HCT116 (cell line): ENCODE data around the gene ACER3. TPM values are rescaled to one million over a fixed set of nuclear protein-coding genes. Genes with fewer than 3 reads are reported as not detected.

ENCODE experiments used
- ATAC-seq: fragments of 200-7000 bp; cut with Tn5 transposase; 2 replicates; pipeline ENCODE4 v1.9.1; 2020; ENCODE audit warnings: mild to moderate bottlenecking, moderate library complexity
- BruUV-seq: library from RNA; stranded (reverse); fragments of 400-500 nt; replicated peaks from 2 replicates; lab custom pipeline; 2021; lab: Mats Ljungman, UMichigan
- CTCF ChIA-PET: fragments of 300-600 bp; sonication (Branson Sonifier 250); formaldehyde crosslinking; loops from one replicate; lab custom pipeline; 2021; ENCODE audit warnings: antibody characterized with exemption; lab: Charles Lee
- POLR2A ChIA-PET: fragments of 300-600, 350-600 bp; sonication (Branson Sonifier 250); formaldehyde crosslinking; loops from one replicate; lab custom pipeline; 2021; ENCODE audit warnings: antibody characterized with exemption; lab: Charles Lee
- RAD21 ChIA-PET, 2 experiments: fragments of 300-600 bp; sonication (Branson Sonifier 250); formaldehyde crosslinking; loops; one replicate each; lab custom pipeline; 2023; ENCODE audit warnings: low total read pairs in 2 of 2; ENCODE audit not compliant: uncharacterized antibody in 2 of 2, unreplicated experiment in 2 of 2, low non-redundant PET in 1 of 2; lab: Charles Lee
- DNase-seq: peaks from one replicate; pipeline ENCODE4 v3.0.0-alpha.2; 2010; ENCODE audit warnings: low read depth, low spot score
- H2AFZ ChIP-seq: fragments of 200-600 bp; shearing (Covaris generic), sonication (generic); 2 replicates; pipeline ENCODE4 v1.6.1; 2017; ENCODE audit warnings: low read depth, mixed run types, mixed read lengths, antibody characterized with exemption, low read length; ENCODE audit not compliant: poor library complexity, severe bottlenecking
- H3K27ac ChIP-seq: 2 replicates; pipeline ENCODE4 v1.5.1; 2012; ENCODE audit warnings: low read depth, low read length
- H3K27me3 ChIP-seq: fragments of 200-600 bp; sonication (generic); 2 replicates; pipeline ENCODE4 v1.6.1; 2016; ENCODE audit warnings: mixed run types, low read length, mixed read lengths; ENCODE audit not compliant: insufficient read depth
- H3K36me3 ChIP-seq, 2 experiments: fragments of 200-500 bp in 1 of 2; fragments of 200-600 bp in 1 of 2; sonication (Bioruptor generic) in 1 of 2; sonication (generic) in 1 of 2; 2 replicates each; pipeline versions ENCODE4 v1.5.1 to v1.6.1; 2014 to 2016; ENCODE audit warnings: low read length in 2 of 2, inconsistent platforms in 1 of 2, mixed read lengths in 1 of 2, mixed run types in 1 of 2; ENCODE audit not compliant: insufficient read depth in 2 of 2, control insufficient read depth in 1 of 2
- H3K4me1 ChIP-seq, 2 experiments: fragments of 200-600 bp in 1 of 2; sonication (generic) in 1 of 2; 2 replicates each; pipeline versions ENCODE4 v1.5.1 to v1.6.1; 2012 to 2017; ENCODE audit warnings: low read length in 2 of 2, inconsistent platforms in 1 of 2, mild to moderate bottlenecking in 1 of 2, mixed read lengths in 1 of 2, mixed run types in 1 of 2, moderate library complexity in 1 of 2; ENCODE audit not compliant: insufficient read depth in 2 of 2, control insufficient read depth in 1 of 2
- H3K4me2 ChIP-seq: fragments of 200-600 bp; sonication (generic); 2 replicates; pipeline ENCODE4 v1.6.1; 2017; ENCODE audit warnings: mixed run types, low read length, mixed read lengths
- H3K4me3 ChIP-seq, 2 experiments: fragments of 200-600 bp in 1 of 2; sonication (generic) in 1 of 2; replicated peaks in 1 of 2; 2 replicates each; pipeline ENCODE4 v1.5.1; 2011 to 2016; ENCODE audit warnings: low read length in 2 of 2, control low read depth in 1 of 2, low read depth in 1 of 2, mild to moderate bottlenecking in 1 of 2, mixed read lengths in 1 of 2, mixed run types in 1 of 2
- H3K79me2 ChIP-seq: fragments of 200-600 bp; sonication (generic); 2 replicates; pipeline ENCODE4 v1.6.1; 2017; ENCODE audit warnings: mild to moderate bottlenecking, mixed run types, low read length, moderate library complexity, mixed read lengths; ENCODE audit not compliant: insufficient read depth
- H3K9ac ChIP-seq: fragments of 200-600 bp; sonication (generic); 2 replicates; pipeline ENCODE4 v1.6.1; 2016; ENCODE audit warnings: low read length, mixed read lengths
- H3K9me2 ChIP-seq: fragments of 200-600 bp; sonication (generic), shearing (Covaris generic); 2 replicates; pipeline ENCODE4 v1.6.1; 2017; ENCODE audit warnings: mixed run types, mild to moderate bottlenecking, moderate library complexity; ENCODE audit not compliant: insufficient read depth
- H3K9me3 ChIP-seq, 2 experiments: fragments of 200-500 bp in 1 of 2; fragments of 200-600 bp in 1 of 2; sonication (Bioruptor generic) in 1 of 2; sonication (generic) in 1 of 2; 2 replicates each; pipeline ENCODE4 v1.6.1; 2014 to 2017; ENCODE audit warnings: low read length in 2 of 2, mixed read lengths in 2 of 2, inconsistent platforms in 1 of 2, low read depth in 1 of 2, mild to moderate bottlenecking in 1 of 2, mixed run types in 1 of 2, moderate library complexity in 1 of 2; ENCODE audit not compliant: control insufficient read depth in 1 of 2, insufficient read depth in 1 of 2
- H4K20me1 ChIP-seq: fragments of 200-600 bp; sonication (generic), shearing (Covaris generic); 2 replicates; pipeline ENCODE4 v1.6.1; 2017; ENCODE audit warnings: mixed run types, mild to moderate bottlenecking, moderate library complexity; ENCODE audit not compliant: insufficient read depth
- ELF1 ChIP-seq: IDR thresholded peaks from 2 replicates; pipeline ENCODE4 v1.6.1; 2012; ENCODE audit warnings: low read depth, borderline replicate concordance
- POLR2AphosphoS5 ChIP-seq: IDR thresholded peaks from 2 replicates; pipeline ENCODE4 v1.6.1; 2011; ENCODE audit warnings: mild to moderate bottlenecking, low read depth, low read length, moderate library complexity
- RAD21 ChIP-seq: IDR thresholded peaks from 2 replicates; pipeline ENCODE4 v1.6.1; 2012; ENCODE audit warnings: low read depth, mild to moderate bottlenecking
- TCF7L2 ChIP-seq: IDR thresholded peaks from 2 replicates; pipeline ENCODE4 v1.7.0; 2011; ENCODE audit warnings: borderline replicate concordance, inconsistent platforms; ENCODE audit not compliant: insufficient read depth, insufficient read length; ENCODE audit errors: extremely low read depth
- YY1 ChIP-seq: IDR thresholded peaks from 2 replicates; pipeline ENCODE4 v1.6.1; 2011; ENCODE audit warnings: low read length, low read depth, moderate library complexity, mild to moderate bottlenecking; ENCODE audit not compliant: insufficient replicate concordance; ENCODE audit errors: extremely low read depth
- ZFX ChIP-seq: fragments of 450-650 bp; IDR thresholded peaks from 2 replicates; pipeline ENCODE4 v1.6.1; 2017
- intact Hi-C: fragments of 100-400 bp; cut with micrococcal nuclease; formaldehyde crosslinking; loops from 2 replicates; pipeline ENCODE4 v1.10.0; 2022
- total RNA-seq: library from RNA; stranded (reverse); gene quantifications from one replicate; pipeline ENCODE4 v1.2.1, GENCODE V29; 2021; ENCODE audit not compliant: unreplicated experiment
- TF ChIP-seq, protein P1 (sequence below): IDR thresholded peaks from 2 replicates; pipeline ENCODE4 v1.6.1; 2012; ENCODE audit warnings: low read depth
- TF ChIP-seq, protein P2 (sequence below), 3 experiments: fragments of 200-600 bp in 1 of 3; sonication (generic) in 1 of 3; IDR thresholded peaks in 2 of 3; conservative IDR thresholded peaks in 1 of 3; 2 replicates each; pipeline ENCODE4 v1.5.1; 2012 to 2017; ENCODE audit warnings: low read depth in 2 of 3, low read length in 2 of 3, antibody characterized with exemption in 1 of 3, borderline replicate concordance in 1 of 3, control low read depth in 1 of 3, mild to moderate bottlenecking in 1 of 3, mixed read lengths in 1 of 3, mixed run types in 1 of 3, moderate library complexity in 1 of 3; ENCODE audit not compliant: insufficient read depth in 1 of 3
- TF ChIP-seq, protein P3 (sequence below): IDR thresholded peaks from 2 replicates; pipeline ENCODE4 v1.6.1; 2011; ENCODE audit warnings: mild to moderate bottlenecking, low read length, moderate library complexity; ENCODE audit not compliant: insufficient replicate concordance; ENCODE audit errors: extremely low read depth

The ACER3 gene
- total RNA-seq, 1 experiment from 2014 or later = 19.1 TPM

DNA sequence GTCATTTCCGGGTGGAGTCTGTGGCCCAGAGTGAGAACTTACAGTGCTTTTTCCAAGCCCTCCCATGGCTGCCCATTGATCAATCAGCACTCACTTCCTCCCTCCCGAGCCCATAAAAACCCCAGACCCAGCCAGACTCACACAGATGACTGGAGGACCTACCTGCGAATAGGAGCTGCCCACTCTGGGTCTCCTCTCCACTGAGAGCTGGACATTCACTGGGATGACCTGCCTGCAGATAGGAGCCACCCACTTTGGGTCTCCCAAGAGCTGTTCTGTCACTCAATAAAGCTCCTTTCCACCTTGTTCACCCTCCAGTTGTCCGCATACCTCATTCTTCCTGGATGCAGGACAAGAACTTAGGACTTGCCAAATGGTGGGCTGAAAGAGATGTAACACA, 117.5 kb downstream of the ACER3 start:
- POLR2A ChIA-PET = no interaction called here

DNA sequence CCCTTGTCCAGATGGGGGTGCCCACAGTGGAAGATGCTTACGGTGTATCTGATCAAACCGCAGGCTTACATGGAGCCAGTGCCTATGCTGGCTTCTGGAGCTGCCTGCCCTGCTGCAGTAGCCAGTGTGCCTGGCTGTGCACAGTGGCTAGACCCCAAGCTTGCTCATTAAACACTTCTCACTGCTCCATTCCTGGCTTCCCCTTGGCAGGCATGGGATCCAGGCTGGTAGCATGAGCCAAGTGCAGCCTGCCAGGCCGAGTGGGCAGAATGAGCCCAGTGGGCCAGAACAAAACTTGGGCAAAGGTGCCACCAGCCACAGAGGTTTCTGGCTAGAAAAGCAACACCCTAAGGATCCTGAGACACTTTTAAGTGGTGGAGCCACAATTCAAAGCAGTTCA, 118.1 kb downstream of the ACER3 start:
- Histone ChIP-seq H3K36me3 (no peaks in the 10 kb centered on the region), H3K27me3 (no peaks in the 10 kb centered on the region), H3K9me2 (no peaks in the 10 kb centered on the region), H2AFZ (no peak overlapping the region), H3K9ac (no peak overlapping the region), H3K4me2 (no peak overlapping the region), H3K4me3 (no peak overlapping the region), H3K27ac (no peak overlapping the region), H3K79me2 (no peaks in the 10 kb centered on the region), H3K4me1 (no peaks in the 10 kb centered on the region), H3K9me3 (no peaks in the 10 kb centered on the region), H4K20me1 (no peaks in the 10 kb centered on the region)
- POLR2A ChIA-PET = no interaction called here
- intact Hi-C loops = no loop called here
- DNase-seq (no peak), ATAC-seq (no peak)
- RAD21 ChIA-PET = no interaction called here
- no peak for TF ChIP-seq TCF7L2
- no peak for TF ChIP-seq ZFX
- TF ChIP-seq RAD21 = no peak
- TF ChIP-seq, protein P1, sequence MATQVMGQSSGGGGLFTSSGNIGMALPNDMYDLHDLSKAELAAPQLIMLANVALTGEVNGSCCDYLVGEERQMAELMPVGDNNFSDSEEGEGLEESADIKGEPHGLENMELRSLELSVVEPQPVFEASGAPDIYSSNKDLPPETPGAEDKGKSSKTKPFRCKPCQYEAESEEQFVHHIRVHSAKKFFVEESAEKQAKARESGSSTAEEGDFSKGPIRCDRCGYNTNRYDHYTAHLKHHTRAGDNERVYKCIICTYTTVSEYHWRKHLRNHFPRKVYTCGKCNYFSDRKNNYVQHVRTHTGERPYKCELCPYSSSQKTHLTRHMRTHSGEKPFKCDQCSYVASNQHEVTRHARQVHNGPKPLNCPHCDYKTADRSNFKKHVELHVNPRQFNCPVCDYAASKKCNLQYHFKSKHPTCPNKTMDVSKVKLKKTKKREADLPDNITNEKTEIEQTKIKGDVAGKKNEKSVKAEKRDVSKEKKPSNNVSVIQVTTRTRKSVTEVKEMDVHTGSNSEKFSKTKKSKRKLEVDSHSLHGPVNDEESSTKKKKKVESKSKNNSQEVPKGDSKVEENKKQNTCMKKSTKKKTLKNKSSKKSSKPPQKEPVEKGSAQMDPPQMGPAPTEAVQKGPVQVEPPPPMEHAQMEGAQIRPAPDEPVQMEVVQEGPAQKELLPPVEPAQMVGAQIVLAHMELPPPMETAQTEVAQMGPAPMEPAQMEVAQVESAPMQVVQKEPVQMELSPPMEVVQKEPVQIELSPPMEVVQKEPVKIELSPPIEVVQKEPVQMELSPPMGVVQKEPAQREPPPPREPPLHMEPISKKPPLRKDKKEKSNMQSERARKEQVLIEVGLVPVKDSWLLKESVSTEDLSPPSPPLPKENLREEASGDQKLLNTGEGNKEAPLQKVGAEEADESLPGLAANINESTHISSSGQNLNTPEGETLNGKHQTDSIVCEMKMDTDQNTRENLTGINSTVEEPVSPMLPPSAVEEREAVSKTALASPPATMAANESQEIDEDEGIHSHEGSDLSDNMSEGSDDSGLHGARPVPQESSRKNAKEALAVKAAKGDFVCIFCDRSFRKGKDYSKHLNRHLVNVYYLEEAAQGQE = no peak
- no peak for TF ChIP-seq ELF1
- no peak for TF ChIP-seq POLR2AphosphoS5
- TF ChIP-seq, protein P2, sequence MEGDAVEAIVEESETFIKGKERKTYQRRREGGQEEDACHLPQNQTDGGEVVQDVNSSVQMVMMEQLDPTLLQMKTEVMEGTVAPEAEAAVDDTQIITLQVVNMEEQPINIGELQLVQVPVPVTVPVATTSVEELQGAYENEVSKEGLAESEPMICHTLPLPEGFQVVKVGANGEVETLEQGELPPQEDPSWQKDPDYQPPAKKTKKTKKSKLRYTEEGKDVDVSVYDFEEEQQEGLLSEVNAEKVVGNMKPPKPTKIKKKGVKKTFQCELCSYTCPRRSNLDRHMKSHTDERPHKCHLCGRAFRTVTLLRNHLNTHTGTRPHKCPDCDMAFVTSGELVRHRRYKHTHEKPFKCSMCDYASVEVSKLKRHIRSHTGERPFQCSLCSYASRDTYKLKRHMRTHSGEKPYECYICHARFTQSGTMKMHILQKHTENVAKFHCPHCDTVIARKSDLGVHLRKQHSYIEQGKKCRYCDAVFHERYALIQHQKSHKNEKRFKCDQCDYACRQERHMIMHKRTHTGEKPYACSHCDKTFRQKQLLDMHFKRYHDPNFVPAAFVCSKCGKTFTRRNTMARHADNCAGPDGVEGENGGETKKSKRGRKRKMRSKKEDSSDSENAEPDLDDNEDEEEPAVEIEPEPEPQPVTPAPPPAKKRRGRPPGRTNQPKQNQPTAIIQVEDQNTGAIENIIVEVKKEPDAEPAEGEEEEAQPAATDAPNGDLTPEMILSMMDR (IDR thresholded peaks at IDR 0.05 in 2 of 3, conservative IDR thresholded peaks at IDR 0.05 in 1 of 3; ENCODE audit: borderline replicate concordance in 1 of 3, insufficient read depth in 1 of 3, low read depth in 2 of 3, low read length in 2 of 3) = no peak
- CTCF ChIA-PET = interaction anchor here (1.6 kb wide), 1 partner anchor 59 kb away, joined by 5 read pairs; no protein-coding TSS in a partner anchor
- BruUV-seq = no TSS peak

More for the DNA sequence above, 117.5 kb downstream of the ACER3 start:
- RAD21 ChIA-PET = no interaction called here
- ATAC-seq = no peak
- no peaks in the 10 kb centered on the region for H4K20me1 ChIP-seq
- no peak overlapping the region for H2AFZ ChIP-seq
- CTCF ChIA-PET = interaction anchor here (1.6 kb wide), 1 partner anchor 58 kb away, joined by 5 read pairs; no protein-coding TSS in a partner anchor
- no peak overlapping the region for H3K9ac ChIP-seq
- H3K79me2 ChIP-seq = no peaks in the 10 kb centered on the region
- H3K9me2 ChIP-seq = no peaks in the 10 kb centered on the region
- no peaks in the 10 kb centered on the region for H3K9me3 ChIP-seq
- H3K27ac ChIP-seq = no peak overlapping the region
- H3K4me3 ChIP-seq = no peak overlapping the region
- intact Hi-C loops = no loop called here
- no peak for DNase-seq
- H3K4me1 ChIP-seq = no peaks in the 10 kb centered on the region
- H3K36me3 ChIP-seq = no peaks in the 10 kb centered on the region
- H3K27me3 ChIP-seq = no peaks in the 10 kb centered on the region
- BruUV-seq = no TSS peak
- TF ChIP-seq, protein P3, sequence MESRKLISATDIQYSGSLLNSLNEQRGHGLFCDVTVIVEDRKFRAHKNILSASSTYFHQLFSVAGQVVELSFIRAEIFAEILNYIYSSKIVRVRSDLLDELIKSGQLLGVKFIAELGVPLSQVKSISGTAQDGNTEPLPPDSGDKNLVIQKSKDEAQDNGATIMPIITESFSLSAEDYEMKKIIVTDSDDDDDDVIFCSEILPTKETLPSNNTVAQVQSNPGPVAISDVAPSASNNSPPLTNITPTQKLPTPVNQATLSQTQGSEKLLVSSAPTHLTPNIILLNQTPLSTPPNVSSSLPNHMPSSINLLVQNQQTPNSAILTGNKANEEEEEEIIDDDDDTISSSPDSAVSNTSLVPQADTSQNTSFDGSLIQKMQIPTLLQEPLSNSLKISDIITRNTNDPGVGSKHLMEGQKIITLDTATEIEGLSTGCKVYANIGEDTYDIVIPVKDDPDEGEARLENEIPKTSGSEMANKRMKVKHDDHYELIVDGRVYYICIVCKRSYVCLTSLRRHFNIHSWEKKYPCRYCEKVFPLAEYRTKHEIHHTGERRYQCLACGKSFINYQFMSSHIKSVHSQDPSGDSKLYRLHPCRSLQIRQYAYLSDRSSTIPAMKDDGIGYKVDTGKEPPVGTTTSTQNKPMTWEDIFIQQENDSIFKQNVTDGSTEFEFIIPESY = no peak
- TF ChIP-seq YY1 = no peak
- TF ChIP-seq, all 23 proteins: peak for 0
- no peak overlapping the region for H3K4me2 ChIP-seq
